KMS-11 (cell line): Measurements from ENCODE around the gene NEDD1.

Experiments
- H2AFZ ChIP-seq: fragments of 200-600 bp; sonication (generic); 2 replicates; pipeline ENCODE4 v1.6.1; 2016; ENCODE audit warnings: antibody characterized with exemption, mixed run types, low read depth
- H3K27ac ChIP-seq: fragments of 200-600 bp; sonication (generic); 2 replicates; pipeline ENCODE4 v1.6.1; 2016; ENCODE audit warnings: mild to moderate bottlenecking, mixed run types
- H3K27me3 ChIP-seq: fragments of 200-600 bp; sonication (generic); 2 replicates; pipeline ENCODE4 v1.6.1; 2017; ENCODE audit warnings: mild to moderate bottlenecking, low read depth, mixed run types, moderate library complexity; ENCODE audit not compliant: insufficient read depth
- H3K36me3 ChIP-seq: fragments of 200-600 bp; sonication (generic); 2 replicates; pipeline ENCODE4 v1.6.1; 2017; ENCODE audit warnings: mild to moderate bottlenecking, mixed run types; ENCODE audit not compliant: insufficient read depth
- H3K4me1 ChIP-seq: fragments of 200-600 bp; sonication (generic); 2 replicates; pipeline ENCODE4 v1.6.1; 2016; ENCODE audit warnings: mild to moderate bottlenecking, low read depth, mixed run types; ENCODE audit not compliant: poor library complexity, severe bottlenecking
- H3K4me2 ChIP-seq: fragments of 200-600 bp; sonication (generic); 2 replicates; pipeline ENCODE4 v1.7.0; 2016; ENCODE audit warnings: mild to moderate bottlenecking, mixed run types
- H3K4me3 ChIP-seq: fragments of 200-600 bp; sonication (generic); IDR thresholded peaks from 2 replicates; pipeline ENCODE4 v1.6.1; 2017; ENCODE audit warnings: low read depth, low read length, mixed read lengths; ENCODE audit not compliant: insufficient read depth
- H3K79me2 ChIP-seq: fragments of 200-600 bp; sonication (generic); 2 replicates; pipeline ENCODE4 v1.6.1; 2016; ENCODE audit warnings: low read depth, mixed run types; ENCODE audit not compliant: insufficient read depth
- H3K9ac ChIP-seq: fragments of 200-600 bp; sonication (generic); 2 replicates; pipeline ENCODE4 v1.6.1; 2016; ENCODE audit warnings: mild to moderate bottlenecking, mixed run types
- H4K20me1 ChIP-seq: fragments of 200-600 bp; sonication (generic); 2 replicates; pipeline ENCODE4 v1.6.1; 2016; ENCODE audit warnings: mild to moderate bottlenecking, mixed run types; ENCODE audit not compliant: insufficient read depth
- CTCF ChIP-seq: fragments of 200-600 bp; sonication (generic); conservative IDR thresholded peaks from 2 replicates; pipeline ENCODE4 v1.6.1; 2017; ENCODE audit warnings: low read depth, mild to moderate bottlenecking, antibody characterized with exemption, low read length, moderate library complexity, mixed read lengths

Gene NEDD1

GRCh38 chr12:97003276-97003675 is 96.2 kb downstream of the NEDD1 start:
- H3K4me2 ChIP-seq, result no peak overlapping the region
- no peak overlapping the region for H3K4me3 ChIP-seq
- no peaks in the 10 kb centered on the region for H3K79me2 ChIP-seq
- no peak for TF ChIP-seq CTCF
- no peak overlapping the region for H3K27ac ChIP-seq
- no peak overlapping the region for H2AFZ ChIP-seq
- no peak overlapping the region for H3K9ac ChIP-seq
- H3K27me3 ChIP-seq, result no peaks in the 10 kb centered on the region
- H3K36me3 ChIP-seq, result no peaks in the 10 kb centered on the region
- no peaks in the 10 kb centered on the region for H4K20me1 ChIP-seq
- H3K4me1 ChIP-seq, result no peaks in the 10 kb centered on the region
